ENCODE results near the gene LRFN2.

Gene LRFN2

GRCh38 chr6:40399888-40400457 is 187.2 kb downstream of the LRFN2 start:
- DNase-seq (ENCODE audit: low read depth) = peak; percentile 3

GRCh38 chr6:40398810-40399477 is 188.2 kb downstream of the LRFN2 start:
- no peak for DNase-seq (ENCODE audit: low read depth)

- no peak for DNase-seq (ENCODE audit: low read depth)
These were observed 189.0 kb downstream of the LRFN2 start for GRCh38 chr6:40398034-40398691.

GRCh38 chr6:40397287-40398033 is 189.7 kb downstream of the LRFN2 start:
- DNase-seq (ENCODE audit: low read depth) = no peak

- DNase-seq (ENCODE audit: low read depth) = no peak
These were observed 191.5 kb downstream of the LRFN2 start for GRCh38 chr6:40395698-40396076.

- peak; percentile 3 for DNase-seq (ENCODE audit: low read depth)
These were observed 192.0 kb downstream of the LRFN2 start for GRCh38 chr6:40395066-40395697.

GRCh38 chr6:40394381-40394780 is 192.8 kb downstream of the LRFN2 start:
- DNase-seq (ENCODE audit: low read depth) = no peak

- peak; percentile 2 for DNase-seq (ENCODE audit: low read depth)
These were observed 193.5 kb downstream of the LRFN2 start for GRCh38 chr6:40393641-40394040.

GRCh38 chr6:40392589-40392988 is 194.6 kb downstream of the LRFN2 start:
- DNase-seq (ENCODE audit: low read depth) = no peak

- no peak for DNase-seq (ENCODE audit: low read depth)
These were observed 195.2 kb downstream of the LRFN2 start for GRCh38 chr6:40391851-40392517.

GRCh38 chr6:40391086-40391485 is 196.1 kb downstream of the LRFN2 start:
- DNase-seq (ENCODE audit: low read depth) = no peak

GRCh38 chr6:40390144-40390800 is 196.9 kb downstream of the LRFN2 start:
- no peak for DNase-seq (ENCODE audit: low read depth)

GRCh38 chr6:40389254-40389653 is 197.9 kb downstream of the LRFN2 start:
- no peak for DNase-seq (ENCODE audit: low read depth)

GRCh38 chr6:40387871-40388264 is 199.3 kb downstream of the LRFN2 start:
- no peak for DNase-seq (ENCODE audit: low read depth)

- no peak for DNase-seq (ENCODE audit: low read depth)
These were observed 199.9 kb downstream of the LRFN2 start for GRCh38 chr6:40387127-40387870.

- no peak for DNase-seq (ENCODE audit: low read depth)
These were observed 201.0 kb downstream of the LRFN2 start for GRCh38 chr6:40386200-40386599.

- no peak for DNase-seq (ENCODE audit: low read depth)
These were observed 203.6 kb downstream of the LRFN2 start for GRCh38 chr6:40383348-40384115.

- DNase-seq (ENCODE audit: low read depth) = no peak
These were observed 206.9 kb downstream of the LRFN2 start for GRCh38 chr6:40380271-40380670.

- DNase-seq (ENCODE audit: low read depth) = no peak
These were observed 207.4 kb downstream of the LRFN2 start for GRCh38 chr6:40379811-40380210.

GRCh38 chr6:40378725-40379074 is 208.5 kb downstream of the LRFN2 start:
- DNase-seq (ENCODE audit: low read depth) = no peak
